HG02884 (cell line): ENCODE data around the gene TRIM28.
"Not testable (repeated sequence)": the region's sequence is repeated elsewhere in the genome, so short reads cannot be mapped to it uniquely, and the experiment has no call there.

ENCODE experiments used
- ATAC-seq: cut with Tn5 transposase; IDR thresholded peaks from one replicate; pipeline ENCODE4 v1.9.1; 2021; ENCODE audit warnings: mild to moderate bottlenecking, moderate library complexity; ENCODE audit not compliant: unreplicated experiment

TRIM28 gene

DNA sequence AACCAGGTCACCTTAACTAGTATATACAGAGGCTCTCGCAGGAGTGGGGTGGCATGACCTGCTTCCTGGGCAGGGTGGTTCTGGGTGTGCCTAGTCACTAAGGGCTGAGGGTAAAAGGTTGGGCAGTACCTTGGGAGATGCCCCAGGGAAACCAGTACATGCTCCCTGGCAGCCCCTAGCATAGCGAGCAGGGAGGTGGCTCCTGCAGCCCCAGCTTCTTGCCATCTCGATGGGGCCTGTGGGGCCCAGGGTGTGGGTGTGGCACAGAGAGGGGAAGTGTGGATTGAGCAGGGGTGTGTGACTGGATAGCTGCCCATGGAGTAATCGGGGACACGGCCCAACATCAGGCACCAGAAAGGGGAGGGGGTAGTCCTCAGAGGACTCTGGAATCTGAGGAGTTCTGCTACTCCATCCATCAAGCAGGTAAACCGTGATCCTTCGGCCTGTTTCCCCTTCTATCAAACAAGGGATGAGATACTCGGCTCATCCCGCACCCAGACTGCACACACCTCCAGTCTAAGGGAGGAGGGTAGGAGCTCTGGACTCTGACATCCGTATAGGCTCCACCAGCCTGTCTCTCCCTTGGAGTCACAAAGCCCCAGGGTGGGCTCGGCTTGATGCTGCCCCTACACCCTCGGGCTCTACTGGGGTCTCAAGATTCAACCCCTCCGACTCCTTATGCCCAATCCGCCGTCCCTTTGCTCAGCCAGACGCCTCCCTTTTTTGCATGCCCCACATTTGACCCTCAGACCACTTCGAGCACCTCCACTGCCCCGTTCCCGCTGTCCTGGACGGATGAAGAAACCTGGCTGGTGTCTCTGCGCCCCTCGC lies 25.4 kb upstream of the TRIM28 start:
- no peak for ATAC-seq

DNA sequence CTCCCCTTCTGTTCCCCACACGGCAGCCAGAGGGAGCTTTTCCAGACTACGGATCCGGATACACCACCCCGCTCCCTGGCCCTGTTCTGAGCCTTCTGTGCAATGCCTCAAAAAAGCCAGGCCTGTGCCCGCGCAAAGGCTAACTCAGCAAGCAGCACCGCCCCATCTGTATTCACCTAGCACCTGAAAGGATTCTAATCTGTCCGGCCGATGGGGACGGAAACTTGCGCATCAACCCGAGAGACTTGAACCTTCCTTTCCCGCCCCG lies 24.8 kb upstream of the TRIM28 start:
- ATAC-seq: no peak

DNA sequence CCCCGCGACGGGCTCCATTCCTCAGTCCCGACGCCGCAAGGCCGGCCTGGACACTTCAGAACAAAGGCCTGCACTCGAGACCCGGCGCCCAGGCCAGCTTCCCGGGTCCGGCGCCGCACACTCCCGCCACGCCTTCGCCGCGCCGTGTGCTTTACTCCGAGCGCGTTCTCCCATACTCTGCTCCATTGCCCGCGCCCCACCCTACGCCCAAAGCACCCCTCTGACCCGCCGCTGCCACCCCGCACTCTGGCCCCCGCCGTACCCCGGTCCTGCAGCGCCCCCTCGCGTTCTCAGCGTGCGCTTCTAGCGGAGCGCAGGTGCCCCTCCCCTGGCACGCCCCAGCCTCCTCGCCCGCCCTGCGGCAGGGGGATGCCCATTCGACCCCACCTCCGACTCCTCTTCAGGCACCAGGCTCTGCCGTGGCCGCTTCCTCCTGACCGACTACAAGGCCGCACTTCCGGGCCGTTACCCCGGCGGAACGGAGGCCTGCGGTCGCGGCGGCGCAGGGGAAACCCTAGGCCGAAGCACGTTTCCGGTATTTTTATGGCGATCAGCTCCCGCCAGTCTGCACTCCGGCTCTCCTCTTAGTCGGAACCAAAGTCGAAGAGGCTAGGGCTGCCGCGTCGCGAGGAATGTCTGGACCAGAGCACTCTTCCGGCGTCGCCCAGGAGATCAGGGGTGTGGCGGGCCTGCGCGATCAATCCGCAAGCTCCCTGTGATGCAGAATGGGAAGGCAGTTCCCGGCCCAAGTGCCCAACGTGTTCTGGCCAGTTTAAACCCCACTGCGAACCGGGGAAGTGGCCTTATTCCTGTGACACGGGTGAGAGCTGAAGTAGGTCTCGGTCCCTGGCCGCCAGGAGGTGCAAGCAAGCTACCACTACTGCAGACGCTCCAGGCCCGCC lies 24.3 kb upstream of the TRIM28 start, which contains the start of gene ZBTB45:
TSS of gene ZBTB45 (minus strand) at position 456 of the 902 bp plus-strand sequence. CDS start 2,137 bp downstream, outside the sequence.
- peak; percentile 71 for ATAC-seq

DNA sequence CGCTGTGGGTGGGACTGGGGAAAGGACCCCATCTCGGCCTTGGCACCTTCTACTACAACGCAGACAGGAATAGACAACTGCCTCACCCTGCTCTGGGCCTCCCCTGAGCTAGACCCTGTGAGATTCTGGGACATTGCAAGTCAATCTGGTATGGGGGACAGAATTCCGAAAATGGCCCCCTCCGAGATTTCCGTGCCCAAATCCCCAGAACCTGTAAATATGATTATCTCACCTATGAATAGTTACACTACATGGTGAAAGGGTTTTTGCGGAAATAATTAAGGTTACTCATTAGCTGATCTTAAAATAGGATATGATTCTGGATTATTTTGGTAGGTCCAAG lies 23.6 kb upstream of the TRIM28 start:
- no peak for ATAC-seq

DNA sequence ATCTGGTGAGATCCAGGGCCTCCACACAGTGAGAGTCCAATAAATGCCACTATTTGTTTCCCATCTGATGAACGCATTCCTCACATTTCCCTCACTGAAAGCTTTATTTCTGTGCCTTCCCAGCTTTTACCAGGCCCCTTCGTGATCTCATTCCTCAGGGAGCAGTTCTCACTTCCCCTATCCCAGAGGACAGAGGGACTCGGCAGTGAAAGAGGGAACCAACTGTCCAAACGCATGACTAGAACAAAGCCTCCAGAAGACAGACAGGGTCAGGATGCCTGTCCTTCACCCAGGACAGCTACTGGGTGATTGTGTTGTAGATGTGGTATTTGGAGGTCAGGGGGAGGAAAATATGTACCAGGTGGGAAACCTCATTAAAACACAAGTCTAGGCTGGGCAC lies 22.2 kb upstream of the TRIM28 start:
- ATAC-seq: no peak

DNA sequence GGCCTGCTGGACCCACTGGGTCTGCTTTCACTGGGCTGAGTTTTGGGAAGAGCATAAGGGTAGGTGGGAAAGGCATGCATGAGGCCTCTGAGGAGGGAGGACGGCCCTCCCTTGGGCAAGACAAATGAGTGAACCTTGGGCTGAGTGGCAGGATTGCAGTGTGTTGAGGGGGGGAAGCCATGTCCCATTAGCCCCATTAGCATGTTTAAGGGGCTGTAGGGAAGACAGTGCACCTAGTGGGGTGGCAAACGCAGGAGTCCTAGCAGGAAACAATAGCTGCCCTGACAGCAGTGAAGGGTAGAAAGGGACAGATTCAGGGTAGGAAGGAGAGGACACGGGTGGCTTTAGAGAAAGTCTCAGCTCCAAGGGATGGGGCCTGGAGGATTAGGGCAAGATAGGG lies 21.2 kb upstream of the TRIM28 start:
- ATAC-seq: no peak

DNA sequence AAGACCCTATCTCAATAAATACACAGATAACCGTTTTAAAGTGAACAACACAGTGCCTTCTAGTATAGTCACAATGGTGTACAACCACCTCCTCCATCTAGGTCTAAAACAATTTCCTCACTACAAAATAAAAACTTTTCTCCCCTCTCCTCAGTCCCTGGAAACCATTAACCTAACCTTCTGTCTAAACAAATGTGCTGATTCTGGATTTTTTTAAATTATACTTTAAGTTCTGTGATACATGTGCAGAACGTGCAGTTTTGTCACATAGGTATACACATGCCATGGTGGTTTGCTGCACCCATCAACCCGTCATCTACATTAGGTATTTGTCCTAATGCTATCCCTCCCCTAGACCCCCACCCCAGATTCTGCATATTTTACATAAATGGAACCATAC lies 14.5 kb upstream of the TRIM28 start:
- no peak for ATAC-seq

DNA sequence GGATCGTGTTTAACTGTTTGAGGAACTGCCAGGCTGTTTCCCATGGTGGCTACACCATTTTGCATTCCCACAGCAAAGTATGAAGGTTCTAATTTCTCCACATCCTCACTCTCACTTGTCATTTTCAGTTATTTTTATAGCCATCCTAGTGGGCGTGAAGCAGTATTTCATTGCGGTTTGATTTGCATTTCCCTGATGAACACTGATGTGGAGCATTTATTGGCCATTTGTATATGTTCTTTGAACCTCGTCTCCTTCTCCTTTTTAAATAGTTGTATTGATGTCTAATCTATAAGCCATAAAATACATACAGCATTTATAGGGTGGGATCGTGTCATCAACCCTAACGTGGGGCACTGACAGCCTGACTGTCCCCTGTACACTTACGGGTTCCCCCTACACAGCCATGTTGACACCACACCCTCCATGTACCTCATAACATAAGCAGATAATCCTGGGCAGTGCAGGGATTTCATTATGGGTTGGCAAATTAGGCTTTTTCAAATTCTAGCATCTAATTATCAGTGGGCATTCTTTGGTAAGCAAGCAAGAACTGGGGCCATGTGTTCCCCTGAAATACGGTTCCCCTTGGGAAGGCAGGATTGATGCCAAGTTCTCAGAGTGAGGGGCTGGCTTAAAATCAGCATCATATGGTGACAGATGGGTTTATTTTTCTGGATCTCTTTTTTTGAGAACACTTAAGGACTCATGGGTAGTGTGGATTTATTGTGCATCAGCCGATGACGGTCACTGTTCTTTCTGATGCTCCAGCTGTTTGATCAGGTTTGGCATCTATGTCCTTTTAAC lies 12.6 kb upstream of the TRIM28 start:
- ATAC-seq: no peak

DNA sequence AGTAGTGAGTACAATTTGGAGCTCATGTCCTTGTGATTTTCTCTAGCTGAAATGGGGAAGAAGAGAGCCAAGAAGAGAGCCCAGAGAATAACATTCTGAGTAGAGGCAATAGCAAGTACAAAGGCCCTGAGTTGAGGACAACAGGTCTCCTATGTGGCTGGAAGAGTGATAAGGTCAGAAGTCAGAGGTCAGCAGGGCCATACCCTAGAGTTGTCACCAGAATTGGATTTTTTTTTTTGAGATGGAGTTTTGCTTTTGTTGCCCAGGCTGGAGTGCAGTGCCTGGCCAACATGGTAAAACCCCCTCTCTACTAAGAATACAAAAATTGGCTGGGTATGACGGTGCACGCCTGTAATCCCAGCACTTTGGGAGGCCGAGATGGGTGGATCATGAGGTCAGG lies 8.0 kb upstream of the TRIM28 start:
- no peak for ATAC-seq

DNA sequence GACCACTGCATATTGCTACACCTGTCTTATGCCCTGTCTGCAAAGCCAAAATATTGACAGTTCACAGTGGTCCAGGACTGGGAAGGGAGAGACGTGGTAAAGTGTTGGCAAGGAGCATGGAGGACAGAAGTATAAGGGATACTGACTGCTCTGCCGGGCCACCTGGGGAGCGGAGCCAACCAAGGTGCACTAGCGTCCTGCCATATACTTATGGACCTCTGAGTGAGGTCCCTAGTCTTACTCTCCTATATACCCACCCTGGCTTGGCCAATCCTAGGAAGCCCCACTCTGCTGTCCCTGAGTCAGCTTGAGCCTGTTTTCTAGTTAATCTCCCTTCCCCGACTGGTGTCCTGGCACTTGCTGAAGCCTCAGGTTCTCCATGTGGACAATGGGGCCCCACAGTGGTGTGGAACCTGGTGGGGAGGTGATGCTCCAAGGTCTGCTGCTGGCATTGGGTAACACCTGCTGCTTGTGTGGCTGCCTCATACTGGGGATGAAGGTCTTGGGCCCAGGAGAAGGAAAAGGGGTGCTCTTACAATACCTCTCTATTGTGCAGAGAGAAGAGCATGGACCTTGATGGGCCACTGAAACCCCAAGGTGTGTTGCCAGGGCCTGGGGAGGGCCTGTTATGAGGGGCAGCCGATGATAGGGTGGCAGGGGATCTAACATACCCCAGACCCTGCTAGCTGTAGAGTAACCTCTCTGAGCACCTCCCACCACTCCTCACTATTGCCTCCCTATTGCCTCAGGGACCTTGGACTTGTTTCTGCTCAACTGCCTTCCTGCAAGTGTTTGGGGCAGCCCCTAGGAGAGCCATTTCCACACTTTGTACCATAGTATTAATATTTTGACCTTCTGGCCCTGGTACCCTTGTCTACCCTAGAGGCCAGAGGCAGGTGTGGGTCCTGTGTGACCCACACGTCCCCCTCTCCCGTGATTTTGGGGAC lies 6.7 kb upstream of the TRIM28 start:
- ATAC-seq: no peak

DNA sequence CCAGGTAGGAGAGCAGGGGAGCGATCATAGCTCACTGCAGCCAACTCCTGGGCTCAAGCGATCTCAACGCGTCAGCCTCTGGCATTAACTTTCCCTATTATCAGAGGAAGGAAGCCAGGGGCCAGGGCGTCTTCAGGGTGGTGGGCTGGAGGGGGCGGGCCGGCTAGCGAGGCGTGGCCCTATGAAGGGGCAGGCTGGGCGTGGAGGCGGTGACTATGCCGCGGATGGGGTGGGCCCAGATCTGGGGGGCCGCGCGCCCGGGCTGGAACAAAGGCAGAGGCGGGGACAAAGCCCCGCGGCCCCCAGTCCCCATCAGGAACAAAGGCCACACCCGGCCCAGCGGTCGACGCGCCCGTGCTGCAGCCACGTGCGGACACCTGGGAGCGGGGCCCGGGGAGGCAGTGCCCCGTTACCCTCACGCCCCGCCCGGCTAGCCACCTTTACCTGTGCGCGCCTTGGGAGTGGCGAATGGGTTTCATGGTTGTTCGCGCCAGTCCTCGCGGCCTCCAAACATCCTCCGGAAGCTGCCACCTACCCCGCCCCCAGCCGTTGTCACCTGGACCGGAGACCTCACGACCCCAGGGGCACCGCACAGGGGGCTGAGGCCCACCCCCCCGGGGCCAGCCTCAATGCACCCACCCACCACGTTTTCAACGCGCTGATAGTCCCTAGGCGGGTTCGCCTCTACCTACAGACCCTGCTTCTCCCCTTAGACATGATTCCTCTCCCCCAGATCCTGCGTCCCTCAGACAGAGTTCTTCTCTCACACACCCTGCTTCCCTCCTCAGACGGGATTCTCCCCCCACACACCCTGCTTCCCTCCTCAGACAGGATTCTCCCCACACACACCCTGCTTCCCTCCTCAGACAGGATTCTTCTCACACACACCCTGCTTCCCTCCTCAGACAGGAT lies 5.4 kb upstream of the TRIM28 start:
- no peak for ATAC-seq

DNA sequence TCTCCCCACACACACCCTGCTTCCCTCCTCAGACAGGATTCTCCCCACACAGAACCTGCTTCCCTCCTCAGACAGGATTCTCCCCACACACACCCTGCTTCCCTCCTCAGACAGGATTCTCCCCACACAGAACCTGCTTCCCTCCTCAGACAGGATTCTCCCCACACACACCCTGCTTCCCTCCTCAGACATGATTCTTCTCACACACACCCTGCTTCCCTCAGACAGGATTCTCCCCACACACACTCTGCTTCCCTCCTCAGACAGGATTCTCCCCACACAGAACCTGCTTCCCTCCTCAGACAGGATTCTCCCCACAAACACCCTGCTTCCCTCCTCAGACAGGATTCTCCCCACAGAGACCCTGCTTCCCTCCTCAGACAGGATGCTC lies 4.7 kb upstream of the TRIM28 start:
- not testable (repeated sequence) for ATAC-seq

DNA sequence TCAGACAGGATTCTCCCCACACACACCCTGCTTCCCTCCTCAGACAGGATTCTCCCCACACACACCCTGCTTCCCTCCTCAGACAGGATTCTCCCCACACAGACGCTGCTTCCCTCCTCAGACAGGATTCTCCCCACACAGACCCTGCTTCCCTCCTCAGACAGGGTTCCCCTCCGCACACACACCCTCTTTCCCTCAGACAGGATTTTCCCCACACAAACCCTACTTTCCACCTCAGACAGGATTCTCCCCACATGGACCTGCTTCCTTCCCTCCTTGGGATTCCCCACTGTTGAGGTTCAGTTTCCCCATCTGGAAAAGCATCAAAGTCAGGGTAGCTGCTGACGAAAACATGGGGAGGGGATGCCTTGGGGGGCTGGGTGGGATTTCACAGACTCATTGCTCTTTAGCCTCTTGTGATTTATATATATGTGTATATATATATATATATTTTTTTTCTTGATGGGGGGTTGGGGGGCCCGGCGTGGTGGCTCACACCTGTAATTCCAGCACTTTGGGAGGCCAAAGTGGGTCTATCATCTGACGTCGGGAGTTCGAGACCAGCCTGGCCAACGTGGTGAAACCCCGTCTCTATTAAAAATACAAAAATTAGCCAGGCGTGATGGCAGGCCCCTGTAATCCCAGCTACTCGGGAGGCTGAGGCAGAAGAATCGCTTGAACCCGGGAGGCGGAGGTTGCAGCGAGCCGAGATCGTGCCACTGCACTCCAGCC lies 1.1 kb upstream of the TRIM28 start:
- ATAC-seq: not testable (repeated sequence)

DNA sequence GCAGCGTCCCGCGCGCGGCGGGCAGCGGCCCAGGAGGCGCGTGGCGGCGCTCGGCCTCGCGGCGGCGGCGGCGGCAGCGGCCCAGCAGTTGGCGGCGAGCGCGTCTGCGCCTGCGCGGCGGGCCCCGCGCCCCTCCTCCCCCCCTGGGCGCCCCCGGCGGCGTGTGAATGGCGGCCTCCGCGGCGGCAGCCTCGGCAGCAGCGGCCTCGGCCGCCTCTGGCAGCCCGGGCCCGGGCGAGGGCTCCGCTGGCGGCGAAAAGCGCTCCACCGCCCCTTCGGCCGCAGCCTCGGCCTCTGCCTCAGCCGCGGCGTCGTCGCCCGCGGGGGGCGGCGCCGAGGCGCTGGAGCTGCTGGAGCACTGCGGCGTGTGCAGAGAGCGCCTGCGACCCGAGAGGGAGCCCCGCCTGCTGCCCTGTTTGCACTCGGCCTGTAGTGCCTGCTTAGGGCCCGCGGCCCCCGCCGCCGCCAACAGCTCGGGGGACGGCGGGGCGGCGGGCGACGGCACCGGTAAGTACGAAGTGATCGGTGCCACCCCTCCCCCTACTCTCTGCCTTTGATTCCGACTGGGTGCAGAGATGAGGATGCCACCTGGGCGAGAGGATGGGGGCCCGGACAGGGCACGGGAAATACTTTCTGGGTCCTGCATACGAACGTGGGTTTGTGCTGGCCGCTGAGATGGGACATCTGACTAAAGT lies 874 bp downstream of the TRIM28 start:
- peak; percentile 46 for ATAC-seq

DNA sequence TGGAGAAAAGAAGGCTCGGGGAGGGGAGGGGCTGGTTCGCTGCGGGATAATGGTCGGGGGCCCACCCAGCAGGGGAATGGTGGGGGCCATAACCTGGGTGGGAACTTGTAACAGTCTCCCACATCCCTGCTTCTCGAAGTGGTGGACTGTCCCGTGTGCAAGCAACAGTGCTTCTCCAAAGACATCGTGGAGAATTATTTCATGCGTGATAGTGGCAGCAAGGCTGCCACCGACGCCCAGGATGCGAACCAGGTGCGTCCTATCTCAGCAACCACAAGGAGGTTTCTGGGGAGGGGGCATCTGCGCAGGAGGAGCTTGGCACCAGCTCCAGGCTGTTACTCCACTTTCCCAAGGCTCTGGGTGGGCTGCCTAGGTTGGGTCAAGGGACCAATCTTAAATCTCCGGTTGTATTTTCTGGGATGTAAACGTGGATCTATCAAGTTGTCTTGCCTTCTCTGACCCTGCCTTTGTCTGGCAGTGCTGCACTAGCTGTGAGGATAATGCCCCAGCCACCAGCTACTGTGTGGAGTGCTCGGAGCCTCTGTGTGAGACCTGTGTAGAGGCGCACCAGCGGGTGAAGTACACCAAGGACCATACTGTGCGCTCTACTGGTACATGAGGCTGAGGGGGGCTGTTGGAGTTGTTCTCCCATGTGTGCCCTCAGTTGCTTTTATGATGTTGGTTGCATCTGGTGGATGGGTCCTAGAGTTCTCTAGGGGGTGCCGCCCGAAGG lies 1.6 kb downstream of the TRIM28 start:
- no peak for ATAC-seq

DNA sequence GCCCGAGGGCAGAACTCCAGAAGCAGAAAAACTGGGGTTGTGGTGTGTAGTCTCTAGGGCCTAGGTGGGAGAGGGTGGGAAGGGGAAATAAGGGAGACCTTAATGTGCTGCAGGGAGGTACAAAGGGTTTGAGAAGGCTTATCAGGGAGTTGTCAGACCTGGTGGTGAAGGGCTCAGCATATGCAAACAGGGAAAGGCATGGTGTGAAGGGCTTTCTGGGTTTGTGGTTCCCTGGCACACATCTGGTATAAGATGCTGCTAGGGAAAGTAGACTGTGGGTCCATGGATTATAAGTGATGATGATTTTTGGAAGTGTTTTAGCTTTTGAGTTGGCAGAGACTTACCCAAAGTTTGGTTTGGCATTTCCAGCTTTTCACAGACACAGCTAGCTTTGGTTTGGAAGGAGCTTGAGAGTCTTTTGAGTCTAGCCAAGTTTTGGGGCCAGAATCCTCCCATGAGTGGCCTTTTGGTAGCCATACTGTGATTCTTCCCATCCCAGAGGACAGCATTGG lies 2.2 kb downstream of the TRIM28 start:
- no peak for ATAC-seq
